Activated T-helper 17 cell treated with anti-CD3 and anti-CD28 coated beads, Interleukin-2, amount 50 U/mL, for 72 hours (primary cell): Measurements from ENCODE around the gene WDR48. TPM values are rescaled to one million over a fixed set of nuclear protein-coding genes. Genes with fewer than 3 reads are reported as not detected.
A peak's percentile ranks its signal among the peaks of the same experiment; 100 is the strongest.
"Not testable (repeated sequence)": the region's sequence is repeated elsewhere in the genome, so short reads cannot be mapped to it uniquely, and the experiment has no call there.

Experiments used
- ATAC-seq: fragments of 150-1000 bp; cut with Tn5 transposase; replicated peaks from 2 replicates; pipeline ENCODE4 v1.10.0; 2021; ENCODE audit warnings: mild to moderate bottlenecking, moderate library complexity
- H3K27ac Mint-ChIP-seq: one replicate; pipeline ENCODE4 v1.8.0; 2022; ENCODE audit warnings: mixed read lengths
- H3K27me3 Mint-ChIP-seq: one replicate; pipeline ENCODE4 v1.8.0; 2022; ENCODE audit warnings: mixed read lengths
- H3K36me3 Mint-ChIP-seq: one replicate; pipeline ENCODE4 v1.8.0; 2022; ENCODE audit warnings: low read depth, mild to moderate bottlenecking, mixed read lengths
- H3K4me1 Mint-ChIP-seq: one replicate; pipeline ENCODE4 v1.8.0; 2022; ENCODE audit warnings: mixed read lengths
- H3K4me3 Mint-ChIP-seq: one replicate; pipeline ENCODE4 v1.8.0; 2022; ENCODE audit warnings: mild to moderate bottlenecking, mixed read lengths
- H3K9me3 Mint-ChIP-seq: one replicate; pipeline ENCODE4 v1.8.0; 2022; ENCODE audit warnings: mixed read lengths
- total RNA-seq, 2 donors: library from RNA; stranded (reverse); gene quantifications; one replicate each; pipeline ENCODE4 v1.2.3, GENCODE V29; 2022

The WDR48 gene
- total RNA-seq, 2 donors from 2014 or later: 56.6 to 81.1 TPM

- Mint-ChIP-seq H3K9me3 (peaks cover 12% of the 10 kb centered on the region), H3K4me3 (no peak overlapping the region), H3K27me3 (peaks cover 15% of the 10 kb centered on the region), H3K36me3 (no peaks in the 10 kb centered on the region), H3K4me1 (peaks cover 4% of the 10 kb centered on the region), H3K27ac (no peak overlapping the region)
- ATAC-seq: peak; percentile 97
Measured at GRCh38 chr3:39038165-39038564, 13.7 kb upstream of the WDR48 start.

DNA sequence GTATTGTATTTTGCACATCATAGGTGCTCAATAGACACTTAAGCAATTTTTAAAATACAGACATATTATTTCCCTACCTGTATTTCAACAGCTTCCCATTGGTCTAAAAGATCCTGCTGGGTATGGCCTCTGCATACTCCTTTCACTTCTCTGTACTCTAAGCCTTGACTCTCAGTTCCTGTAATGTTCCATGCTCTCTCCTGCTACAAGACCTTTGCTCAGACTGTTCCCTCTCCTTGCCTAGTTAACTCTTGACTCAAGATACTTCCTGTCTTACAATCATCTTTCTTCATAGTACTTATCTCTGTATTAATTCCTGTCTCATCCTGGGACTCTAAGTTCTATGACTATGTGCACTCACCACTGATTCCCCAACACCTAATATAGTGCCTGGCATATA, 1.8 kb upstream of the WDR48 start:
- ATAC-seq: peak; percentile 14
- H3K36me3 Mint-ChIP-seq: no peaks in the 10 kb centered on the region
- no peak overlapping the region for H3K27ac Mint-ChIP-seq

GRCh38 chr3:39052583-39052982, 767 bp downstream of the WDR48 start:
- peaks cover 32% of the 10 kb centered on the region for H3K4me1 Mint-ChIP-seq
- no peaks in the 10 kb centered on the region for H3K27me3 Mint-ChIP-seq
- H3K4me3 Mint-ChIP-seq: peak overlapping the region; percentile 93
- no peak for ATAC-seq
- peaks cover 11% of the 10 kb centered on the region for H3K36me3 Mint-ChIP-seq
- H3K9me3 Mint-ChIP-seq: no peaks in the 10 kb centered on the region
- peak overlapping the region; percentile 97 for H3K27ac Mint-ChIP-seq

More for the DNA sequence above, 1.8 kb upstream of the WDR48 start:
- H3K4me1 Mint-ChIP-seq: peaks cover 18% of the 10 kb centered on the region
- H3K9me3 Mint-ChIP-seq: no peaks in the 10 kb centered on the region
- no peaks in the 10 kb centered on the region for H3K27me3 Mint-ChIP-seq
- H3K4me3 Mint-ChIP-seq: peak overlapping the region; percentile 8

- Mint-ChIP-seq H3K4me1 (peaks cover 35% of the 10 kb centered on the region), H3K27ac (no peak overlapping the region), H3K27me3 (no peaks in the 10 kb centered on the region), H3K9me3 (no peaks in the 10 kb centered on the region), H3K36me3 (peaks cover 19% of the 10 kb centered on the region), H3K4me3 (peak overlapping the region; percentile 93)
- ATAC-seq: no peak
Measured at GRCh38 chr3:39053696-39054095, 1.9 kb downstream of the WDR48 start.

DNA sequence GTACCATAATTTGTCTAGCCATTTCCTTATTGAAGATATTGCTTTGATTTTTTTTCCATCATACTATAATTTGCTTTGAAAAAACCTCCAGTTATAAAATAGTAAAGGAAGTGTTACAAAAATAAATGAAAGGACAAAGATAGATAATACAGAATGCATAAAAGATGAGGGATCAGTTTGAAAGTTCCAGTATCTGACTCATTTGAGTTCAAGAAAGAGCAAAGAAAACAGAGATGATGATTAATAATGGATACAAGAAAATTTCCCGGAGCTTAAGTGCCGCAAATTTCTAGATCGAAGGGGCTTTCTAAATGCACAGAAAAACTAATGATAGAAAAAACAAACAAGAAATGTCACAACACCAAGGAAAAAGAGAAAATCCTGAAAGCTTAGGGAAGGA, 4.3 kb downstream of the WDR48 start:
- H3K27me3 Mint-ChIP-seq: no peaks in the 10 kb centered on the region
- peak overlapping the region; percentile 72 for H3K4me3 Mint-ChIP-seq
- peak overlapping the region; percentile 88 for H3K27ac Mint-ChIP-seq
- H3K4me1 Mint-ChIP-seq: peaks cover 33% of the 10 kb centered on the region
- ATAC-seq: peak; percentile 24
- peaks cover 33% of the 10 kb centered on the region for H3K36me3 Mint-ChIP-seq
- H3K9me3 Mint-ChIP-seq: no peaks in the 10 kb centered on the region

DNA sequence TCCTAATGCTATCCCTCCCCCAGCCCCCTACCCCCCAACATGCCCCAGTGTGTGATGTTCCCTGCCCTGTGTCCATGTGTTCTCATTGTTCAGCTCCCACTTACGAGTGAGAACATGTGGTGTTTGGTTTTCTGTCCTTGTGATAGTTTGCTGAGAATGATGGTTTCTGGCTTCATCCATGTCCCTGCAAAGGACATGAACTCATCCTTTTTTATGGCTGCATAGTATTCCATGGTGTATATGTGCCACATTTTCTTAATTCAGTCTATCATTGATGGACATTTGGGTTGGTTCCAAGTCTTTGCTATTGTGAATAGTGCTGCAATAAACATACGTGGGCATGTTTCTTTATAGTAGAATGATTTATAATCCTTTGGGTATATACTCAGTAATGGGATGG, 9.4 kb downstream of the WDR48 start:
- H3K9me3 Mint-ChIP-seq, H3K4me3 Mint-ChIP-seq, H3K27me3 Mint-ChIP-seq, H3K27ac Mint-ChIP-seq, ATAC-seq: not testable (repeated sequence)
- peaks cover 73% of the 10 kb centered on the region for H3K36me3 Mint-ChIP-seq
- H3K4me1 Mint-ChIP-seq: peaks cover 30% of the 10 kb centered on the region

DNA sequence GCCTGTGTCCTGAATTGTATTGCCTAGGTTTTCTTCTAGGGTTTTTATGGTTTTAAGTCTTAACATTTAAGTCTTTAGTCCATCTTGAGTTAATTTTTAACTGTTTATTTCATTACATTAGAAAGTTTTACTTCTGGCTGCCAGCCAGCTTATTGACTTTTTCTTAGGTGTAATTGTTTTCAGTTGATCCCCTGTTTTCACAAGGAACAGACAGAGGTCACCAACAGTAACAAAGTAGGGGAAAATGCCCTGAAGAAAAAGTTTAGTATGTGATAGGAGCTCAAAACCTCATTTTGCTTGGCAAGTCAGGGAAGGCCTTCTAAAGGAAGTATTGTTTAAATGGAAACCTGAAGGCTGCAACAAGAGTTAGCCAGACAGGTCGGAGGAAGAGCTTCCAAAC, 10.4 kb downstream of the WDR48 start:
- no peaks in the 10 kb centered on the region for H3K27me3 Mint-ChIP-seq
- peak overlapping the region; percentile 25 for H3K4me3 Mint-ChIP-seq
- peaks cover 75% of the 10 kb centered on the region for H3K36me3 Mint-ChIP-seq
- no peak for ATAC-seq
- peaks cover 21% of the 10 kb centered on the region for H3K4me1 Mint-ChIP-seq
- H3K9me3 Mint-ChIP-seq: no peaks in the 10 kb centered on the region
- peak overlapping the region; percentile 55 for H3K27ac Mint-ChIP-seq

DNA sequence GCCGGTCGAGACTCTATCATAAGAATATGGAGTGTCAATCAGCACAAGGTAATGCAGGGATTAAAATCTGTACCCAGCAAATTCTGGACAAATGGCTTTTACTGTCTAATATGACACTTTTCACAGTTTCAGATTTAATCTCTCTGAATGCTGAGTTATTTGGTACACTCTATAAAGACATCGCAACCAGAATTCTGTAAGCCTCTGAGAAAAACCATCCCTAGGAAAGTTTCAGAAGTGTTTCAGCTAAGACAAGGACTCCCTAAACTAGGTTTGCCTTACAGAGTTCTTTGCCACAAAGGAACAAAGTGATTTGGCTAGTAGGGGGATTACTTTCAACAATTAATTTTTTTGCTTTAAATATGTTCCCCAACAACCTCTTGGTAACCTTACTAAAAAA, 11.3 kb downstream of the WDR48 start:
- H3K4me1 Mint-ChIP-seq: peaks cover 19% of the 10 kb centered on the region
- no peak overlapping the region for H3K27ac Mint-ChIP-seq
- H3K27me3 Mint-ChIP-seq: no peaks in the 10 kb centered on the region
- peak; percentile 83 for ATAC-seq
- peaks cover 81% of the 10 kb centered on the region for H3K36me3 Mint-ChIP-seq
- H3K9me3 Mint-ChIP-seq: no peaks in the 10 kb centered on the region
- H3K4me3 Mint-ChIP-seq: peak overlapping the region; percentile 25

GRCh38 chr3:39064646-39065045, 12.8 kb downstream of the WDR48 start:
- Mint-ChIP-seq H3K4me3 (peak overlapping the region; percentile 29), H3K36me3 (peaks cover 79% of the 10 kb centered on the region), H3K4me1 (peaks cover 8% of the 10 kb centered on the region), H3K9me3 (no peaks in the 10 kb centered on the region), H3K27me3 (no peaks in the 10 kb centered on the region), H3K27ac (peak overlapping the region; percentile 53)
- no peak for ATAC-seq

- H3K4me1 Mint-ChIP-seq: peaks cover 9% of the 10 kb centered on the region
- ATAC-seq: peak; percentile 84
- H3K36me3 Mint-ChIP-seq: peaks cover 80% of the 10 kb centered on the region
- peak overlapping the region; percentile 29 for H3K4me3 Mint-ChIP-seq
- peak overlapping the region; percentile 53 for H3K27ac Mint-ChIP-seq
- no peaks in the 10 kb centered on the region for H3K27me3 Mint-ChIP-seq
- no peaks in the 10 kb centered on the region for H3K9me3 Mint-ChIP-seq
Measured at GRCh38 chr3:39065197-39065596, 13.4 kb downstream of the WDR48 start.

GRCh38 chr3:39067286-39067685, 15.5 kb downstream of the WDR48 start:
- no peak overlapping the region for H3K27ac Mint-ChIP-seq
- H3K27me3 Mint-ChIP-seq: no peaks in the 10 kb centered on the region
- H3K4me1 Mint-ChIP-seq: peaks cover 8% of the 10 kb centered on the region
- no peak for ATAC-seq
- no peaks in the 10 kb centered on the region for H3K9me3 Mint-ChIP-seq
- peaks cover 95% of the 10 kb centered on the region for H3K36me3 Mint-ChIP-seq
- no peak overlapping the region for H3K4me3 Mint-ChIP-seq

GRCh38 chr3:39068556-39068955, 16.7 kb downstream of the WDR48 start:
- no peak overlapping the region for H3K4me3 Mint-ChIP-seq
- H3K27ac Mint-ChIP-seq: no peak overlapping the region
- peaks cover 95% of the 10 kb centered on the region for H3K36me3 Mint-ChIP-seq
- H3K27me3 Mint-ChIP-seq: no peaks in the 10 kb centered on the region
- H3K9me3 Mint-ChIP-seq: no peaks in the 10 kb centered on the region
- no peak for ATAC-seq
- peaks cover 3% of the 10 kb centered on the region for H3K4me1 Mint-ChIP-seq

DNA sequence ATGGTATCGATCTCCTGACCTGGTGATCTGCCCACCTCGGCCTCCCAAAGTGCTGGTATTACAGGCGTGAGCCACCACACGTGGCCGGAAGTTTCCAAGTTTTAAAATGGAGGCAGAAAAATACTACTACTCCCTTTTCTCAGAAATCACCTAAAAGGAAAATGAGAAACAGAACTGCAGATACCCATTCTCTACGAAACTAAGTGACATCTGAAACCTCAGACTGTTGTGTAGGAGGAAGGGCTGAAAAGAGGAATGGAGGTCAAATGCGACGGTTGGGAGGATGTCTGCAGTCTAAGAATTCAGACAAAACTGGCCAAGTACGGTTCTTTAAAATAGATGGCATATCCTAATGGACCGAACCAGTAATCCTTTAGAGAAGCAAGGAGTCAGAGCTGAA, 24.1 kb downstream of the WDR48 start:
- peak overlapping the region; percentile 83 for H3K27ac Mint-ChIP-seq
- ATAC-seq: peak; percentile 89
- H3K4me3 Mint-ChIP-seq: peak overlapping the region; percentile 54
- no peaks in the 10 kb centered on the region for H3K27me3 Mint-ChIP-seq
- peaks cover 3% of the 10 kb centered on the region for H3K9me3 Mint-ChIP-seq
- H3K36me3 Mint-ChIP-seq: peaks cover 89% of the 10 kb centered on the region
- peaks cover 20% of the 10 kb centered on the region for H3K4me1 Mint-ChIP-seq

GRCh38 chr3:39079530-39079929, 27.7 kb downstream of the WDR48 start:
- Mint-ChIP-seq H3K27me3 (no peaks in the 10 kb centered on the region), H3K4me1 (peaks cover 42% of the 10 kb centered on the region), H3K27ac (no peak overlapping the region), H3K9me3 (peaks cover 7% of the 10 kb centered on the region), H3K36me3 (peaks cover 90% of the 10 kb centered on the region), H3K4me3 (no peak overlapping the region)
- no peak for ATAC-seq

DNA sequence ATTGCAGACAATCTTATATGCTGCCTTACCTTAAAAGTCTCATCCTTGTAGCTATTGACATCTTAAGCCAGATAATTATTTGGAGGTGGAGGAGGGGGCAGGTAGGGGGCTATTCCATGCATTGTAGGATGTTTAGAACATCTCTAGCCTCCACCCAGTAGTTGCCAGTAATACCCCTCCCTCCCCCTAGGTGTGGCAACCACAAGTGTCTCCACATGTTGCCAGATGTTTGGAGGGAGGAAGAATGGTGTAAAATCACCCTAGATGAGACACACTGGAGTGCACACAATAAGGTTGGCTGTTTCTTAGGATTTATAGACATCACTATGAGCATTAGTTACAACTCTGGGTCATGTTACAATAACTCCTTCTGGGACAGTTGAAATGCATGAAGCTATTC, 28.2 kb downstream of the WDR48 start:
- H3K27me3 Mint-ChIP-seq: no peaks in the 10 kb centered on the region
- H3K4me3 Mint-ChIP-seq: no peak overlapping the region
- H3K36me3 Mint-ChIP-seq: peaks cover 89% of the 10 kb centered on the region
- peak overlapping the region; percentile 94 for H3K27ac Mint-ChIP-seq
- H3K9me3 Mint-ChIP-seq: peaks cover 5% of the 10 kb centered on the region
- ATAC-seq: no peak
- H3K4me1 Mint-ChIP-seq: peaks cover 38% of the 10 kb centered on the region
